ENCODE measurements around the gene PIGU.

- TF ChIP-seq, protein P1, sequence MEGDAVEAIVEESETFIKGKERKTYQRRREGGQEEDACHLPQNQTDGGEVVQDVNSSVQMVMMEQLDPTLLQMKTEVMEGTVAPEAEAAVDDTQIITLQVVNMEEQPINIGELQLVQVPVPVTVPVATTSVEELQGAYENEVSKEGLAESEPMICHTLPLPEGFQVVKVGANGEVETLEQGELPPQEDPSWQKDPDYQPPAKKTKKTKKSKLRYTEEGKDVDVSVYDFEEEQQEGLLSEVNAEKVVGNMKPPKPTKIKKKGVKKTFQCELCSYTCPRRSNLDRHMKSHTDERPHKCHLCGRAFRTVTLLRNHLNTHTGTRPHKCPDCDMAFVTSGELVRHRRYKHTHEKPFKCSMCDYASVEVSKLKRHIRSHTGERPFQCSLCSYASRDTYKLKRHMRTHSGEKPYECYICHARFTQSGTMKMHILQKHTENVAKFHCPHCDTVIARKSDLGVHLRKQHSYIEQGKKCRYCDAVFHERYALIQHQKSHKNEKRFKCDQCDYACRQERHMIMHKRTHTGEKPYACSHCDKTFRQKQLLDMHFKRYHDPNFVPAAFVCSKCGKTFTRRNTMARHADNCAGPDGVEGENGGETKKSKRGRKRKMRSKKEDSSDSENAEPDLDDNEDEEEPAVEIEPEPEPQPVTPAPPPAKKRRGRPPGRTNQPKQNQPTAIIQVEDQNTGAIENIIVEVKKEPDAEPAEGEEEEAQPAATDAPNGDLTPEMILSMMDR (conservative IDR thresholded peaks at IDR 0.05), result no peak
- no peak for TF ChIP-seq EZH2 (IDR thresholded peaks at IDR 0.05; ENCODE audit: low read depth)
These were observed 81.3 kb downstream of the PIGU start for GRCh38 chr20:34595377-34596184.
